ENCODE results near the gene ALAS1.

DNA sequence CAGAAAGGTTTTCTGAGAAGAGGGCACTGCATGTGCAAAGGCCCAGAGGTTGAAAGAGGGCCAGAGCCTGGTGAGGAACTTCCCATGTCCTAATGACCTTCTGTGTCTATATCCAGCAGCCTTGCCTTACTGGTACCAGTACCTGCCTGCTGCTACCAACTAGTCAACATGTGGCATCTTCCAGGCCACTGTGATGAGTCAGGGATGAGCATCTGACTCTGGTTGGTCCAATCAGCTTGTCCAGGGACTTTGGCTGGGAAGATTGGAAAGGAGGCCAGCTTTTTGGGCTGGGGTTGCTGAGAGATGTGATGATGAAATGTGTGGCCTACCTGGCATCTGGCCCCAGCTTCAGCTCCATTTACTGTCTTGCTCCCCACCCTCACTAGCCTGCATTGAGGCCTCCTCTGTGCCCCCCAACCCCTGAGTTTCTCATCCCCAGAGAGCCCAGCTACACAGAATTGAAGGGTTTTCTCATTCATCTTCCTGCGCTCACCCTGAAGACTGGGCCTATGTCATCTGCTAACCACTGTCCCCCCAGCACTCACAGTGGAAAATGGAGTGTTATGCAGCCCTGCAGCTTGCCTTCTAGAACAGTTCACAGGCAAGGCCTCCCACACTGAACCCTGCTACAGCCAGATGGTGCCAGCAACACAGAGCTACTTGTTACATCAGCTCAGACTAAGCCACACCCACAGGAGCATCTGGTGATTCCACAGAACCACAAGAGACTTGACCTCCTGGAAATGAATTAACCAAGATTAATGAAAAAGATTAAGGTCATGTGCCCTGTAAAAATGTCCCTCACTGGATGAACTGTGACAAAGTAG is 42.3 kb downstream of the ALAS1 start:
- TF ChIP-seq EZH2 (IDR thresholded peaks at IDR 0.05; ENCODE audit: insufficient read depth, poor library complexity, severe bottlenecking) (no peak), EZH2phosphoT487 (IDR thresholded peaks at IDR 0.05; ENCODE audit: insufficient read depth, low read depth) (no peak)
